HepG2 (cell line): ENCODE results near the gene VPS26B. TPM values are rescaled to one million over a fixed set of nuclear protein-coding genes. Genes with fewer than 3 reads are reported as not detected.

Source experiments
- ZNF124 ChIP-seq: sonication (generic); formaldehyde crosslinking; IDR thresholded peaks from 2 replicates; pipeline ENCODE4 v1.4.0; 2020; ENCODE audit warnings: missing genetic modification reagents
- polyA plus RNA-seq, 8 experiments: library from polyadenylated mRNA; depleted of rRNA in 3 of 8; stranded (reverse) in 7 of 8; unstranded in 1 of 8; fragments of >200 nt; fragmentation: Illumina TruSeq in 4 of 8; extraction: Trizol in 4 of 8; gene quantifications; 2 replicates each; pipeline versions ENCODE4 v1.2.1 to v1.2.3, GENCODE V29; 2011 to 2016; ENCODE audit warnings: low read depth in 4 of 8, missing spikeins in 1 of 8, mixed read lengths in 1 of 8; ENCODE audit not compliant: insufficient read depth in 1 of 8
- total RNA-seq, 5 experiments: library from RNA; depleted of rRNA; stranded (reverse); fragments of >200 nt; fragmentation: Illumina TruSeq; extraction: Trizol; gene quantifications; 2 replicates each; pipeline ENCODE4 v1.2.3, GENCODE V29; 2016; ENCODE audit warnings: low read depth in 1 of 5
- TF ChIP-seq, protein P1 (sequence below), 2 experiments: sonication (generic) in 1 of 2; formaldehyde crosslinking in 1 of 2; IDR thresholded peaks; 2 replicates each; pipeline versions ENCODE4 v1.4.0 to v1.6.1; 2016 to 2020; ENCODE audit warnings: borderline replicate concordance in 1 of 2, low read depth in 1 of 2, mild to moderate bottlenecking in 1 of 2, missing genetic modification reagents in 1 of 2
- TF ChIP-seq, protein P2 (sequence below): sonication (generic); formaldehyde crosslinking; IDR thresholded peaks from 2 replicates; pipeline ENCODE4 v1.9.0; 2021; ENCODE audit warnings: missing genetic modification reagents, borderline replicate concordance
- TF ChIP-seq, protein P3 (sequence below): fragments of 450-650 bp; IDR thresholded peaks from 2 replicates; pipeline ENCODE4 v1.6.1; 2017; ENCODE audit warnings: mild to moderate bottlenecking

VPS26B gene
- total and polyA plus RNA-seq, 2 of the 13 experiments (the other 11 are each of a cell fraction or from before 2014, with no cell fraction given) = 20.2 to 23.2 TPM

DNA sequence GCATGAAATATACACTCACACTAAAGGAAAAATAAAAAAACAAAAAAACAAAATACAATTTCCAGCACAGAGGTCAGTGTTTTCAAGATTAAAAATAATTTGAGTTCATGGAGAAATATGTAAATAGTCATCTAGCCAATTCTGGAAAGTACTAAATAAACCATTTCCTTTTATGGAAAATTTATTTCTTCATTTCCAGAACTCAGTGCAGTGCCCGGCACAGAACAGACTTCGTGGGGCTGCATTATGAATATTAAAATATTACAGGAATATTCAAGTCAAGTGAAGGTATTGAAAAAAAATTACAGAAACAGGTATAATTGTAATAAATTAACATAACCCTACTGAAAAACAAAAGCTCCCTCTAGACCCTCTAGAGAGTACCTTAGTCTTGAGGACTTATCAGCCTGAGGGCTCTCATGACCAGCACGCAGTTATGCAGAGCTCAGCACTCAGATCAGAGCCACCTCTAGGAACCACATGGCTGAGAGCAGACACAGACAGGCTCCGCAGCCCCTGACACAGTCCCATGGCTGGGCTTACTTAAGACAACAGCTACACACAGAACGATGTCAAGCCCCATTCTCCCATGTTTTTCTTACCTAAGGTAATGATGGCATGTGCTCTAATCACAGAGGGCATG is 46.3 kb upstream of the VPS26B start (continued):
- TF ChIP-seq, protein P1, sequence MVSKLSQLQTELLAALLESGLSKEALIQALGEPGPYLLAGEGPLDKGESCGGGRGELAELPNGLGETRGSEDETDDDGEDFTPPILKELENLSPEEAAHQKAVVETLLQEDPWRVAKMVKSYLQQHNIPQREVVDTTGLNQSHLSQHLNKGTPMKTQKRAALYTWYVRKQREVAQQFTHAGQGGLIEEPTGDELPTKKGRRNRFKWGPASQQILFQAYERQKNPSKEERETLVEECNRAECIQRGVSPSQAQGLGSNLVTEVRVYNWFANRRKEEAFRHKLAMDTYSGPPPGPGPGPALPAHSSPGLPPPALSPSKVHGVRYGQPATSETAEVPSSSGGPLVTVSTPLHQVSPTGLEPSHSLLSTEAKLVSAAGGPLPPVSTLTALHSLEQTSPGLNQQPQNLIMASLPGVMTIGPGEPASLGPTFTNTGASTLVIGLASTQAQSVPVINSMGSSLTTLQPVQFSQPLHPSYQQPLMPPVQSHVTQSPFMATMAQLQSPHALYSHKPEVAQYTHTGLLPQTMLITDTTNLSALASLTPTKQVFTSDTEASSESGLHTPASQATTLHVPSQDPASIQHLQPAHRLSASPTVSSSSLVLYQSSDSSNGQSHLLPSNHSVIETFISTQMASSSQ (IDR thresholded peaks at IDR 0.05; ENCODE audit: low read depth) = no peak
- TF ChIP-seq, protein P1 (CRISPR knock-in tag; IDR thresholded peaks at IDR 0.05; ENCODE audit: borderline replicate concordance) = no peak
- TF ChIP-seq, protein P2, sequence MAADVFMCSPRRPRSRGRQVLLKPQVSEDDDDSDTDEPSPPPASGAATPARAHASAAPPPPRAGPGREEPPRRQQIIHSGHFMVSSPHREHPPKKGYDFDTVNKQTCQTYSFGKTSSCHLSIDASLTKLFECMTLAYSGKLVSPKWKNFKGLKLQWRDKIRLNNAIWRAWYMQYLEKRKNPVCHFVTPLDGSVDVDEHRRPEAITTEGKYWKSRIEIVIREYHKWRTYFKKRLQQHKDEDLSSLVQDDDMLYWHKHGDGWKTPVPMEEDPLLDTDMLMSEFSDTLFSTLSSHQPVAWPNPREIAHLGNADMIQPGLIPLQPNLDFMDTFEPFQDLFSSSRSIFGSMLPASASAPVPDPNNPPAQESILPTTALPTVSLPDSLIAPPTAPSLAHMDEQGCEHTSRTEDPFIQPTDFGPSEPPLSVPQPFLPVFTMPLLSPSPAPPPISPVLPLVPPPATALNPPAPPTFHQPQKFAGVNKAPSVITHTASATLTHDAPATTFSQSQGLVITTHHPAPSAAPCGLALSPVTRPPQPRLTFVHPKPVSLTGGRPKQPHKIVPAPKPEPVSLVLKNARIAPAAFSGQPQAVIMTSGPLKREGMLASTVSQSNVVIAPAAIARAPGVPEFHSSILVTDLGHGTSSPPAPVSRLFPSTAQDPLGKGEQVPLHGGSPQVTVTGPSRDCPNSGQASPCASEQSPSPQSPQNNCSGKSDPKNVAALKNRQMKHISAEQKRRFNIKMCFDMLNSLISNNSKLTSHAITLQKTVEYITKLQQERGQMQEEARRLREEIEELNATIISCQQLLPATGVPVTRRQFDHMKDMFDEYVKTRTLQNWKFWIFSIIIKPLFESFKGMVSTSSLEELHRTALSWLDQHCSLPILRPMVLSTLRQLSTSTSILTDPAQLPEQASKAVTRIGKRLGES = no peak
- TF ChIP-seq, protein P3, sequence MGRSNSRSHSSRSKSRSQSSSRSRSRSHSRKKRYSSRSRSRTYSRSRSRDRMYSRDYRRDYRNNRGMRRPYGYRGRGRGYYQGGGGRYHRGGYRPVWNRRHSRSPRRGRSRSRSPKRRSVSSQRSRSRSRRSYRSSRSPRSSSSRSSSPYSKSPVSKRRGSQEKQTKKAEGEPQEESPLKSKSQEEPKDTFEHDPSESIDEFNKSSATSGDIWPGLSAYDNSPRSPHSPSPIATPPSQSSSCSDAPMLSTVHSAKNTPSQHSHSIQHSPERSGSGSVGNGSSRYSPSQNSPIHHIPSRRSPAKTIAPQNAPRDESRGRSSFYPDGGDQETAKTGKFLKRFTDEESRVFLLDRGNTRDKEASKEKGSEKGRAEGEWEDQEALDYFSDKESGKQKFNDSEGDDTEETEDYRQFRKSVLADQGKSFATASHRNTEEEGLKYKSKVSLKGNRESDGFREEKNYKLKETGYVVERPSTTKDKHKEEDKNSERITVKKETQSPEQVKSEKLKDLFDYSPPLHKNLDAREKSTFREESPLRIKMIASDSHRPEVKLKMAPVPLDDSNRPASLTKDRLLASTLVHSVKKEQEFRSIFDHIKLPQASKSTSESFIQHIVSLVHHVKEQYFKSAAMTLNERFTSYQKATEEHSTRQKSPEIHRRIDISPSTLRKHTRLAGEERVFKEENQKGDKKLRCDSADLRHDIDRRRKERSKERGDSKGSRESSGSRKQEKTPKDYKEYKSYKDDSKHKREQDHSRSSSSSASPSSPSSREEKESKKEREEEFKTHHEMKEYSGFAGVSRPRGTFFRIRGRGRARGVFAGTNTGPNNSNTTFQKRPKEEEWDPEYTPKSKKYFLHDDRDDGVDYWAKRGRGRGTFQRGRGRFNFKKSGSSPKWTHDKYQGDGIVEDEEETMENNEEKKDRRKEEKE = no peak
- no peak for TF ChIP-seq ZNF124 (CRISPR knock-in tag)
